A673 (cell line): ENCODE measurements around the gene OSBPL3.

Experiments used
- CTCF ChIP-seq: fragments of 300-800, 200-600 bp; sonication (generic); conservative IDR thresholded peaks from 2 replicates; pipeline ENCODE4 v1.5.1; 2017; ENCODE audit warnings: low read depth, mild to moderate bottlenecking, antibody characterized with exemption, low read length, moderate library complexity, mixed read lengths
- EZH2 ChIP-seq: fragments of 200-600 bp; sonication (generic); IDR thresholded peaks from 2 replicates; pipeline ENCODE4 v1.6.1; 2017; ENCODE audit warnings: borderline replicate concordance, low read depth, mild to moderate bottlenecking, mixed read lengths, antibody characterized with exemption, low read length; ENCODE audit not compliant: poor library complexity, severe bottlenecking

- TF ChIP-seq CTCF (no peak), EZH2 (no peak)
Observed at GRCh38 chr7:24949884-24950283, 30.1 kb downstream of the OSBPL3 start.
